Parathyroid adenoma (tissue), 2 donors: ENCODE measurements around the gene MSLN.

Source experiments
- H2AFZ ChIP-seq: fragments of 300-600 bp; sonication (generic); one replicate; pipeline ENCODE4 v1.7.0; 2017; ENCODE audit warnings: antibody characterized with exemption, mild to moderate bottlenecking
- H3K27ac ChIP-seq: fragments of 300-600 bp; sonication (generic); one replicate; pipeline ENCODE4 v1.7.0; 2017
- H3K27me3 ChIP-seq: fragments of 300-600 bp; sonication (generic); one replicate; pipeline ENCODE4 v1.7.0; 2017; ENCODE audit warnings: low read length; ENCODE audit not compliant: control insufficient read depth, insufficient read depth
- H3K36me3 ChIP-seq: fragments of 300-600 bp; sonication (generic); one replicate; pipeline ENCODE4 v1.7.0; 2017; ENCODE audit warnings: low read length; ENCODE audit not compliant: control insufficient read depth, insufficient read depth
- H3K4me1 ChIP-seq: fragments of 300-600 bp; sonication (generic); one replicate; pipeline ENCODE4 v1.7.0; 2017; ENCODE audit warnings: control low read depth
- H3K4me2 ChIP-seq: fragments of 300-600 bp; sonication (generic); one replicate; pipeline ENCODE4 v1.7.0; 2017; ENCODE audit warnings: low read length
- H3K4me3 ChIP-seq: fragments of 300-600 bp; sonication (generic); one replicate; pipeline ENCODE4 v1.7.0; 2017; ENCODE audit warnings: low read depth, low read length
- H3K79me2 ChIP-seq: fragments of 300-600 bp; sonication (generic); one replicate; pipeline ENCODE4 v1.7.0; 2017; ENCODE audit warnings: control low read depth
- H3K9ac ChIP-seq: fragments of 300-600 bp; sonication (generic); one replicate; pipeline ENCODE4 v1.7.0; 2017; ENCODE audit warnings: mild to moderate bottlenecking
- H3K9me3 ChIP-seq: fragments of 300-600 bp; sonication (generic); one replicate; pipeline ENCODE4 v1.7.0; 2017; ENCODE audit warnings: low read length; ENCODE audit not compliant: control insufficient read depth
- TF ChIP-seq, protein P1 (sequence below): fragments of 300-600 bp; sonication (generic); IDR thresholded peaks from one replicate; pipeline ENCODE4 v1.7.0; 2017; ENCODE audit warnings: antibody characterized with exemption, mild to moderate bottlenecking
- donor health status: primary hyperparathyroidism.

Gene MSLN

DNA sequence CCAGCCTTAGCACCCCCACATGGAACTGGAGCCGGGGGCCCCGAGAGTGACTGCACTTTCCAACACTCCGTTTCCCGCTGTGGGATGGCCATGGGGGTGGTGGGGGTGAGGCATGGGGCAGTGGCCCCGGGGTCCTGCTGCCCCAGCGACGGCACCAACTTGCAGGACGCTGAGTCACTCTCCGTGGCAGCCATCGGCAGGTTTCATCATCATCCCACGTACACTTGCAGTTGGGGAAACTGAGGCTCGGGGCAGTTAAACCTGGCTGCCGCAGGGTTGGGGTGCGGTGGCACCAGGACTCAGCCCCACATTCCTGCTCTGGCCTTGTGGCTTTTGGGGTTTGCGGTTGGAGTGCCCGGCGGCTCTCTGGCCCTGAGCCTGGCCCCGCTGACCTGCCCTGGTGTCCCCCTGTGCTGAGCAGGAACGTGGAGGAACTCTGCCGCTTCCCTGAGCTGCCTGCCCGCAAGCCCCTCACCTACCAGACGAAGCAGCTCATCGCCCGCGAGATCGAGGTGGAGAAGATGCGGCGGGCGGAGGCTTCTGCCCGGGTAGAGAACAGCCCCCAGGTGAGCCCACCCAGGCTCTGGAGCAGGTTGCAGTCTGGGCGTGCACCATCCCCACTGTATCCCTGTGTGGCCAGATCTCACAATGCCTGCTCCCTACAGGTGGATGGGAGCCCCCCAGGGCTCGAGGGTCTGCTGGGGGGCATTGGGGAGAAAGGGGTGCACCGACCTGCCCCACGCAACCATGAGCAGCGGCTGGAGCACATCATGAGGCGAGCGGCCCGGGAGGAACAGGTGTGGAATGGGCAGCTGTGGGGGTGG lies 36.0 kb downstream of the MSLN start:
- Histone ChIP-seq H3K9me3 (no peaks in the 10 kb centered on the region), H2AFZ (no peak overlapping the region), H3K9ac (no peak overlapping the region), H3K79me2 (no peaks in the 10 kb centered on the region), H3K27me3 (no peaks in the 10 kb centered on the region), H3K36me3 (no peaks in the 10 kb centered on the region), H3K4me2 (no peak overlapping the region), H3K4me1 (no peaks in the 10 kb centered on the region), H3K4me3 (no peak overlapping the region), H3K27ac (no peak overlapping the region)
- TF ChIP-seq, protein P1, sequence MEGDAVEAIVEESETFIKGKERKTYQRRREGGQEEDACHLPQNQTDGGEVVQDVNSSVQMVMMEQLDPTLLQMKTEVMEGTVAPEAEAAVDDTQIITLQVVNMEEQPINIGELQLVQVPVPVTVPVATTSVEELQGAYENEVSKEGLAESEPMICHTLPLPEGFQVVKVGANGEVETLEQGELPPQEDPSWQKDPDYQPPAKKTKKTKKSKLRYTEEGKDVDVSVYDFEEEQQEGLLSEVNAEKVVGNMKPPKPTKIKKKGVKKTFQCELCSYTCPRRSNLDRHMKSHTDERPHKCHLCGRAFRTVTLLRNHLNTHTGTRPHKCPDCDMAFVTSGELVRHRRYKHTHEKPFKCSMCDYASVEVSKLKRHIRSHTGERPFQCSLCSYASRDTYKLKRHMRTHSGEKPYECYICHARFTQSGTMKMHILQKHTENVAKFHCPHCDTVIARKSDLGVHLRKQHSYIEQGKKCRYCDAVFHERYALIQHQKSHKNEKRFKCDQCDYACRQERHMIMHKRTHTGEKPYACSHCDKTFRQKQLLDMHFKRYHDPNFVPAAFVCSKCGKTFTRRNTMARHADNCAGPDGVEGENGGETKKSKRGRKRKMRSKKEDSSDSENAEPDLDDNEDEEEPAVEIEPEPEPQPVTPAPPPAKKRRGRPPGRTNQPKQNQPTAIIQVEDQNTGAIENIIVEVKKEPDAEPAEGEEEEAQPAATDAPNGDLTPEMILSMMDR = no peak

- no peaks in the 10 kb centered on the region for H3K9me3 ChIP-seq
These were observed 36.5 kb downstream of the MSLN start for GRCh38 chr16:797120-797420.

GRCh38 chr16:797686-798085 lies 37.2 kb downstream of the MSLN start:
- no peaks in the 10 kb centered on the region for H3K79me2 ChIP-seq
- H3K4me2 ChIP-seq = no peak overlapping the region
- H2AFZ ChIP-seq = no peak overlapping the region
- no peak overlapping the region for H3K9ac ChIP-seq
- no peaks in the 10 kb centered on the region for H3K36me3 ChIP-seq
- no peak overlapping the region for H3K4me3 ChIP-seq
- no peaks in the 10 kb centered on the region for H3K4me1 ChIP-seq
- H3K27me3 ChIP-seq = no peaks in the 10 kb centered on the region
- no peaks in the 10 kb centered on the region for H3K9me3 ChIP-seq
- TF ChIP-seq, protein P1 = no peak
- H3K27ac ChIP-seq = no peak overlapping the region

More at GRCh38 chr16:797120-797420, 36.5 kb downstream of the MSLN start:
- no peak overlapping the region for H3K27ac ChIP-seq
- H3K36me3 ChIP-seq = no peaks in the 10 kb centered on the region
- no peak overlapping the region for H3K4me2 ChIP-seq
- TF ChIP-seq, protein P1 = no peak
- no peak overlapping the region for H2AFZ ChIP-seq
- no peaks in the 10 kb centered on the region for H3K27me3 ChIP-seq
- H3K4me1 ChIP-seq = no peaks in the 10 kb centered on the region
- no peak overlapping the region for H3K9ac ChIP-seq
- no peaks in the 10 kb centered on the region for H3K79me2 ChIP-seq
- H3K4me3 ChIP-seq = no peak overlapping the region

- Histone ChIP-seq H3K9ac (no peak overlapping the region), H3K9me3 (no peaks in the 10 kb centered on the region), H3K4me1 (no peaks in the 10 kb centered on the region), H2AFZ (no peak overlapping the region), H3K27ac (no peak overlapping the region), H3K79me2 (no peaks in the 10 kb centered on the region), H3K4me2 (no peak overlapping the region), H3K27me3 (no peaks in the 10 kb centered on the region), H3K4me3 (no peak overlapping the region), H3K36me3 (no peaks in the 10 kb centered on the region)
- TF ChIP-seq, protein P1 = no peak
These were observed 38.1 kb downstream of the MSLN start for GRCh38 chr16:798666-799065.
